AG04450 (cell line): ENCODE measurements around the gene VPS39. TPM values are rescaled to one million over a fixed set of nuclear protein-coding genes. Genes with fewer than 3 reads are reported as not detected.

ENCODE experiments used
- CTCF ChIA-PET: fragments of 300-600, 350-600 bp; formaldehyde crosslinking; extraction: SDS; loops from one replicate; lab custom pipeline; 2022; ENCODE audit warnings: antibody characterized with exemption, inconsistent platforms; lab: Charles Lee
- POLR2A ChIA-PET: fragments of 350-600 bp; formaldehyde crosslinking; extraction: SDS; loops from one replicate; lab custom pipeline; 2021; ENCODE audit warnings: antibody characterized with exemption, inconsistent platforms; lab: Yijun Ruan, JAX
- DNase-seq: peaks from one replicate; pipeline ENCODE4 v3.0.0-alpha.2; 2011; ENCODE audit warnings: low read depth, low spot score
- H3K27ac ChIP-seq: one replicate; pipeline ENCODE4 v1.5.1; 2012; ENCODE audit warnings: low read depth, low read length, control low read depth
- H3K27me3 ChIP-seq: one replicate; pipeline ENCODE4 v1.6.0; 2012; ENCODE audit warnings: low read length; ENCODE audit not compliant: control insufficient read depth, insufficient read depth
- H3K4me3 ChIP-seq: 2 replicates; pipeline ENCODE4 v1.5.1; 2011; ENCODE audit warnings: mild to moderate bottlenecking, low read depth, low read length, control low read depth
- H3K9me3 ChIP-seq: 2 replicates; pipeline ENCODE4 v1.5.1; 2012; ENCODE audit warnings: low read length; ENCODE audit not compliant: control insufficient read depth, insufficient read depth
- polyA plus RNA-seq: library from polyadenylated mRNA; depleted of rRNA; stranded (reverse); fragments of >200 nt; gene quantifications from 2 replicates; pipeline ENCODE4 v1.2.3, GENCODE V29; 2011
- TF ChIP-seq, protein P1 (sequence below): IDR thresholded peaks from 2 replicates; pipeline ENCODE4 v1.5.1; 2011; ENCODE audit warnings: low read depth, low read length, control low read depth, inconsistent platforms

Gene VPS39
- polyA plus RNA-seq, 1 experiment: 69.0 TPM

DNA sequence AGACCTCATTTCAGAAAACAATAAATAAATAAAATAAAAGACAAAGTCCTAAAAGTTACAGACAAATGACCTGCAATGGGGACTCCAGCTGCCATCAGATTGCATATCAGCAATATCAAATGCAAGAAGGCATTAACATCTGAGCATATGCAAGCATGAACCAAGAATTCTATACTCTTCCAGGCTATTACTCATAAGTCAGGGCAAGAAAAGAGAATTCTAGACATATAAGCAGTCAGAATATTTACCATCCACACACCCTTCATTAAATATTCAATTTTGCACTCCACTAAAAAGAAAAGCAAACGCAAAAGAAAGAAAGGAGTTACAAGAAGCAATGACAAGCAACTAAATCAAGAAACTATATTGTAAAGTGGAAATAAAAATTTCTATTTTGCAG, 72.8 kb downstream of the VPS39 start:
- H3K27me3 ChIP-seq: peaks cover 38% of the 10 kb centered on the region
- no peak for DNase-seq
- no peaks in the 10 kb centered on the region for H3K9me3 ChIP-seq
- ChIA-PET POLR2A (interaction anchor here (0.7 kb wide), 1 partner anchor 14 kb away, joined by 4 read pairs; no protein-coding TSS in a partner anchor), CTCF (interaction anchor here (1.3 kb wide), 1 partner anchor 145 kb away, joined by 7 read pairs; no protein-coding TSS in a partner anchor)
- no peak overlapping the region for H3K4me3 ChIP-seq
- TF ChIP-seq, protein P1, sequence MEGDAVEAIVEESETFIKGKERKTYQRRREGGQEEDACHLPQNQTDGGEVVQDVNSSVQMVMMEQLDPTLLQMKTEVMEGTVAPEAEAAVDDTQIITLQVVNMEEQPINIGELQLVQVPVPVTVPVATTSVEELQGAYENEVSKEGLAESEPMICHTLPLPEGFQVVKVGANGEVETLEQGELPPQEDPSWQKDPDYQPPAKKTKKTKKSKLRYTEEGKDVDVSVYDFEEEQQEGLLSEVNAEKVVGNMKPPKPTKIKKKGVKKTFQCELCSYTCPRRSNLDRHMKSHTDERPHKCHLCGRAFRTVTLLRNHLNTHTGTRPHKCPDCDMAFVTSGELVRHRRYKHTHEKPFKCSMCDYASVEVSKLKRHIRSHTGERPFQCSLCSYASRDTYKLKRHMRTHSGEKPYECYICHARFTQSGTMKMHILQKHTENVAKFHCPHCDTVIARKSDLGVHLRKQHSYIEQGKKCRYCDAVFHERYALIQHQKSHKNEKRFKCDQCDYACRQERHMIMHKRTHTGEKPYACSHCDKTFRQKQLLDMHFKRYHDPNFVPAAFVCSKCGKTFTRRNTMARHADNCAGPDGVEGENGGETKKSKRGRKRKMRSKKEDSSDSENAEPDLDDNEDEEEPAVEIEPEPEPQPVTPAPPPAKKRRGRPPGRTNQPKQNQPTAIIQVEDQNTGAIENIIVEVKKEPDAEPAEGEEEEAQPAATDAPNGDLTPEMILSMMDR: no peak
- no peak overlapping the region for H3K27ac ChIP-seq

DNA sequence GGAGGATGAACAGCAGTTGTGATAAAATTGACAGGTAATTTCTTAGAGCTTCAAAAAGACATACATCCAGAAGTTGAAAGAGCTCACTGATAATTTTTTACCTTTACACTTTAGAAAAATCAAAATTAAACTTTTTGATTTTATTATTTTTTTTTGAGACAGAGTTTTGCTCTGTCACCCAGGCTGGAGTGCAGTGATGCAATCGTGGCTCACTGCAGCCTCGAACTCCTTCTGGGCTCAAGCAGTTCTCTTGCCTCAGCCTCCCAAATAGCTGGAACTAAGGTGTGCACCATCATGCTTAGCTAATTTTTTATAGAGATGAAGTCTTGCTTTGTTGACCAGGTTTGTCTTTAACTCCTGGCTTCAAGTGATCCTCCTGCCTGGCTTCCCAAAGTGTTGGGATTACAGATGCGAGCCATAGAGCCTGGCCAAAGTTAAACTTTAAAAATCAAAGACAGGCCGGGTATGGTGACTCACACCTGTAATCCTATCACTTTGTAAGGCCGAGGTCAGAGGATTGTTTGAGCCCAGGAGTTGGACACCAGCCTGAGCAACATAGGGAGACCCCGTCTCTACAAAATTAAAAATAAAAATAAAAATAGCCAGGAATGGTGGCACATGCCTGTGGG, 73.4 kb downstream of the VPS39 start:
- H3K4me3 ChIP-seq: no peak overlapping the region
- TF ChIP-seq, protein P1: no peak
- CTCF ChIA-PET: interaction anchor here (1.0 to 1.3 kb wide), 4 partner anchors 13 to 145 kb away, joined by 3 to 7 read pairs (median 3); no protein-coding TSS in a partner anchor
- no peak for DNase-seq
- POLR2A ChIA-PET: no interaction called here
- peaks cover 38% of the 10 kb centered on the region for H3K27me3 ChIP-seq
- H3K27ac ChIP-seq: no peak overlapping the region
- H3K9me3 ChIP-seq: no peaks in the 10 kb centered on the region

DNA sequence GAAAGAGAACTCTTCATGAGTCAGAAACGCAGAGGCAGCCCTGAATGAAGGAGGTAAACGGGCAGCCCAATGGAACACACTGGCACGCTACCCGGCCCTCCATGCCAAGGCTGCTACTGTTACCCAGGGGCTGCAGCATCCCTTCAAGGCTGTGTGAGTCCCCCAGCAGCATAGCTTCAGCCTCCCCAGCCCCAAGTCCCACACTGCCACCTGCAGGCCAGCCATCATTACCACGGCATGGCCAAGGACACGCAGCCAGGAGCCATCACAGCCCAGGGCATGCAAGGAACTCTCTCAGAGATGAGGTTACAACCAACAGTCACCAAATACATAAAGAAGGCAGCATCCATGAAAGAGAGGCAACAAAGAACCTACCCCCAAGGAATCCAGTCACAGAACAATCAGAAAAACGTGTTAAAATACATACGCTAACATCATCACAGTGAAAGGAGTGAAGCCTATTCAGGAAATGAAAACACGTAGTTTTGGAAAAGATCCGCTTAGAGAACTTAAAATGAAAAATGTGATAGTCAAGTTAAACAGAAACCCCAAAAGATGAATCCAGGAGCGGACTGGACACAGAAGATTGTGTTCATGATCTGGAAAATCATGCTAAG, 74.1 kb downstream of the VPS39 start:
- Histone ChIP-seq H3K4me3 (no peak overlapping the region), H3K9me3 (no peaks in the 10 kb centered on the region), H3K27ac (no peak overlapping the region), H3K27me3 (peaks cover 34% of the 10 kb centered on the region)
- TF ChIP-seq, protein P1: peak; percentile 63
- no peak for DNase-seq
- CTCF ChIA-PET: interaction anchor here (1.0 to 1.3 kb wide), 4 partner anchors 14 to 144 kb away, joined by 3 to 7 read pairs (median 3); no protein-coding TSS in a partner anchor
- POLR2A ChIA-PET: no interaction called here

DNA sequence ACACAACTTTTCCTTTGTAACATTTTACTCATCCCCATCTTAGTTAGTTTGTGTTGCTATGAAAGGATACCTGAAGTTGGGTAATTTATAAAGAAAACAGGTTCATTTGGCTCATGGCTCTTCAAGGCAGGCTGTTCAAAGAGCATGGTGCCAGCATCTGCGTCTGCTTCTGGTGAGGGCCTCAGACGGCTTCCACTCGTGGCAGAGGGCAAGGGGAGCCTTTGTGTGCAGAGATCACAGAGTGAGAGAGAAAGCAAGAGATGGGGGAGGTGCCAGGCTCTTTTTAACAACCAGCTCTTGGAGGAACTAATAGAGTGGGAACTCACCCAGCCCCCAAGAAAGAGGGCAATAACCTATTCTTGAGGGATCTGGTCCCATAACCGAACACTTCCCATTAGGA, 74.7 kb downstream of the VPS39 start:
- Histone ChIP-seq H3K27ac (no peak overlapping the region), H3K27me3 (peaks cover 30% of the 10 kb centered on the region), H3K9me3 (no peaks in the 10 kb centered on the region), H3K4me3 (no peak overlapping the region)
- POLR2A ChIA-PET: no interaction called here
- CTCF ChIA-PET: interaction anchor here (1.2 kb wide), 1 partner anchor 67 kb away, joined by 3 read pairs; no protein-coding TSS in a partner anchor
- TF ChIP-seq, protein P1: no peak
- no peak for DNase-seq
